NCI-H748 treated with DMSO at 0.1 percent for 48 hours (cell line): ENCODE measurements around the gene HSPB2.

Source experiments
- DNase-seq: peaks from one replicate; lab custom pipeline; 2025; lab: John Stamatoyannopoulos, UW

The HSPB2 gene

DNA sequence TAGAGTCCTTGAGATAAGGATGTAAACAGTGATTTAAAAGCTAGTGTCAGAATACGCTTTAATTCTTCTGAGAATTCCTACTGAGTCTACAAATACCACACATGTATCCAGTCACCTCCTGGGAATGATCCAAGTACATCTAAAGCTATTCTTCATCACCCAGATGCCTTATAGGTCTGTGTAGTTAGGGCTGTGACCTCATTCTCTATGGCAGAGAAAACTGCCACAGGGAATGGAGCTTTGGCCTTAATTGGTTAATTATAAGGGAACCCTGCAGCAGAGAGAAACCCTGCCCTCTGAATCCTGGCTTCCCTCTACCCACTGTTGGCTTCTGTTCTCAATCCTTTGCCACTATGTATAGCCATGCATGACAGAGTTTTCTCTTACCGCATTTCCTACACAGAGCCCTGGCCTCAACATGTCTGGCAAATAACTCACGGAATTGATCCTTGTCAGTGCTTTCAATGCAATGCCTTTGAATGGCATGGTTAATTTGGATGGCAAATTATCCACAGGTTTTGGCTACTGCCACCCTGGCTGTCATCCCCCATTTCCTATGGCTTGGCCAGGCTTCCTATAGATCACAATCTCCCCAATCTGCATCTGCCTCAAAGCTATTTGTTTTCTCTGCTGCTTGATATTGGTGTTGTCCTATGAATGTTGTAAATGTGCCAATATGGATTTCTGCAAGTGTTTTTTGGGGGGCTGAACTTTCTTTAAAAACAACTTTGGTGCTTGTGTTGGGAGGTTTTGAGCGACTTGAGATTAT lies 27.5 kb downstream of the HSPB2 start:
- DNase-seq: no peak

DNA sequence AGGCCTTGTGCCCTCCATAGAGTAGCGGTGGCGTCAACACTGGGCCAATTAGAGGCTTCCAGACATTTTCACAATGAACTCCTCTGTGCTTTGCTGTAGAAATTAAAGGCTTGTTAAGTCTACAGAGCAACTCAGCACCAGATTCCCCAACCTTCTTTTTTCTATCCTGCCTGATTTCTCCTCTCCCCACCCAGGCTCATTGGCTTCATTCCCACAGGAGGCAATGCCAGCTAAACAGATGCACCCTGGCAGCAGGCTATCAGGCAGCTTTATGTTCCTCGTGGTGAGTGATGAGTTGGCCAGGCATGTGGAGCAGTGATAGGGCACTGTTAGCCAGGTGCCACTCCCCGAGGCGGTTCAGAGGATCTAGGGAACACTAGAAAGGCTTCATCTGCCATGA lies 29.4 kb downstream of the HSPB2 start:
- DNase-seq: no peak

DNA sequence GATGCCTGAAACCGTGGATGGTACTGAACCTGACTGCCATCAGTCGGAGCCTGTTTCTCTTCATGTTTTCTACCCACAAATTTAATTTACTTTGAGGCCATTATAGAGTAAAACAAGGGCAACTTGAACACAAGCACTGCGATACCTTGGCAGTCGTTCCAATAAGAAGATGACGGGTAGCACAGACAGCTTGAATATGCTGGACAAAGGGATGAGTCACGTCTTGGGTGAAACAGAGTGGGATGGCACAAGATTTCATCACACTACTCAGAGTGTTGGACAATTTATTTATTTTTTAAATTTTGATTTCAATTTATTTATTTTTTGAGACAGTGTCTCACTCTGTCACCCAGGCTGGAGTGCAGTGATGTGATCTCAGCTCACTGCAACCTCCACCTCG lies 30.3 kb downstream of the HSPB2 start:
- DNase-seq: no peak

DNA sequence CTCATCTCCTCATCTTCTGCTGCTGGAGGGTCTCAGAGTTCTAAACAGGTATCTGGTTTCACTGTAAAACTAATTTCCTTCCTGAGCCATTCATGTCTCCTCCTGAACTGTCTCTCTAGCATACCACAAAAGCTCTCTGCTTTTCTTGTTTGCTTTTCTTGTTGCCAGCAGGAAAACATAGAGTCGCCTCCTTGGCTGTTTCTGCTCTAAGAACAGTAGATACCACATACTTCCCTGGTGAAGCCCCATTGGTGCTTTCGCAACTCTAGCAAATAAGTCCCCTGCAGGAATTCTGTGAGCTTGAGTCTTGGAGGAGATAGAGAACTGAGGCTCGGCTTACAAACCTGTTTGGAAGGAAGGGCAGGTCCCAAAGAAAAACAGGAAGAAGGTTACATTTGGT lies 31.6 kb downstream of the HSPB2 start:
- DNase-seq: no peak

DNA sequence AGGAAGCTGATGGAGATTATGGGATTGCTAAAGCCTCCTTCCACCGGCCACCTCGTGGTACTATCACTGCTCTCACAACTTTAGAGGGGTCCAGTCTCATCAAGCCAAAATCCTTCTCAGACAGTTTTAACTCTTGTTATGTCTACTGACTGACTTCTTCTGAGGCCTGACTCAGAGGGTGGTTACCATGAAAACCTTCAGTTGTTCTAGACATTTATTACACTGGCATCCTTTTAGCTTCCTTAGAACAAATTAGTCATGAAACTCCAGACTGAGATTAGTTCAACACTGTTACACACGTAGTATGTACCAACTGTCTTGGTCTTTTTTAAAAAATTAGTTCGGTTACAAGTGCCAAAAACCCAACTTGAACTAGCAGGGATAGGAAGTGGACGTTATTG lies 32.1 kb downstream of the HSPB2 start:
- DNase-seq: no peak

DNA sequence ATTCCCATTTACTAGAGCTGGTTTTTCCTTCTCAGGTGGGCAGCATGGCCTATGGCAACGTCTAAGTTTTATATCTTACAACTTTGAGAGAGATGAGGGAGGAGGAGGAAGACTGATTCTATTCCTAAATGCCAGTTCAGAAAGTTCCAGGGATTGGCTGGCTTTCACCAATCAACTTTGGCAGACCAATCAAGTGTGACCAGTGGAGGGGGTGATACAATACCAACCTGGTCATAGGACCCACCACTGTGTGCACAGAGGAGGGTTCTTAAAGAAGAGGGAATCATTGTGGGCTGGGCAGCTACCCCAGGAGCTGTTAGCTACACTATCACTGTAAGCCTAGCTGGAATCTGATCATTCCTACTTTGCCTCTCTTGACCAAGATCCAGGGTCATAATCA lies 32.7 kb downstream of the HSPB2 start:
- DNase-seq: no peak

DNA sequence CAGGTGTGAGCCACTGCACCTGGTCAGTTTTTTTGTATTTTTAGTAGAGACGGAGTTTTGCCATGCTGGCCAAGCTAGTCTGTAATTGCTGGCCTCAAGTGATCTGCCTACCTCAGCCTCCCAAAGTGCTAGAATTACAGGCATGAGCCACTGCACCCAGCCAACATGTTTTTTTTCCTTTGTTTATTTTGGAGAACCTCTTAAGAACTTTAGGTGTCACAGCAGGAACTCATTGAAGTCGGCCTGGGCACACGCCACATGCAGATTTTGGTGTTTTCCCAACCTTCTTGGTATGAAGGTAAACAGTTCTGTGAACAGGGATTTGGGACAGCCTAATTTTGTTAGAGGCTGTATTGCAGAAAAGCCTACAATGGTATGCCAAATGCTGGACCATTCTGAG lies 34.0 kb downstream of the HSPB2 start:
- DNase-seq: no peak

DNA sequence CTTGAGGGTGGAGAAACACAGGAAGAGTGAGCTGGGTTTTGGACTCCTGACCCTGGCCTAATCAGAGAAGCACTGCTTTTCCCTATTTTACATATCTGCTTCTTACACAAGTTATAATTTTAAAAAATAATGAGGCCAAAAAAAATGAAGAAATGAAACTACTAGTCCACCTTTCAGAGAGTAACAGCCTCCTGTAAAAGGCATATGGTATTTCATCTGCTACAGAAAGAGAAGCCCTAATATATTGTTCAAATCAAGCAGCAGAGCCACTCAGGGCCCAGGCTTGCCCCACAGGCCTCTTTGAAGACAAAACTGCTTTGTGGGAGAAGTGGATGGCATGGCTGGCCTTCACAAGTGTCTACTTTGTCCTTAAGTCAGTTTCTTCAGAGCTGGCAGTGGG lies 34.6 kb downstream of the HSPB2 start:
- DNase-seq: no peak

DNA sequence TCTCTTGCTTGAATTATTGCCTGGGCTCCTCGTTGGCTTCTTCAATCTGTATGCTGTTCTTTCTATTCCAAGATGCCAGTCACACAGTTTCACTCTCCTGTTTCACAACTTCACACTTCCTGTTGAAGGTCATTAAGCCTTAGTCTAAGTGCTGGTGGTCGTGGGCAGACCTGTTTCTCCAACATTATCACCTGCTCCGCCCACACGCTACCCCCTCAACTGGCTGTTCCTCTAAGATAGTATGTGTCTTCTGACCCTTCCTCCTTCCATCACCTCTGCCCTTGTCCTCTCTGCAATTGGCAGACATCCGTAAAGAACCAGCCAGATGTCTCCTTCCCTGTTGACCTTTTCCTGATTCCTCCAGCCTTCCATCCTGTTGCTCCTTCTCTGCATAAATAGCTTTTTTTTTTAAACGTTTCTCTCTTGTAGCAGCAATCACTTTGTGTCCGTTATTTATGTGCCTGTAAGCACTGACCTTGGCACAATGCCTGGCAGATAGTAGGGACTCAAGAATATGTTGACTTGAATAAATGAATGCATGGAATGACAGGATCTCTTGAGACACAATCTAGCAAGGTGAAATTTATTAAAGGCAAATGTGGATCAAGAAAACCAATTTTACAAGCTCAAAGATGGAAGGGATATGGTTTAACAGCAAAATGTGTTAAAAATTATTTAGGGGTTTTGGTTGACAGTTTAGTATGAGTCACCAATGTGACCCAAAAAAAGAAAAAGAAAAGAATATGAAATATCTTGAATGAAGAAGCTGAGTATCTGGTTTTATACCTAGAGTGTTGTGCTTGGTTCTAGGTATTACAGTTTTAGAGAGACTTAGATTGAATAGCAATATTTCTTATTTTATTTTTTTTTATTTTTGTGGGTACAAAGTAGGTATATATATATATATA lies 37.2 kb downstream of the HSPB2 start:
- no peak for DNase-seq

DNA sequence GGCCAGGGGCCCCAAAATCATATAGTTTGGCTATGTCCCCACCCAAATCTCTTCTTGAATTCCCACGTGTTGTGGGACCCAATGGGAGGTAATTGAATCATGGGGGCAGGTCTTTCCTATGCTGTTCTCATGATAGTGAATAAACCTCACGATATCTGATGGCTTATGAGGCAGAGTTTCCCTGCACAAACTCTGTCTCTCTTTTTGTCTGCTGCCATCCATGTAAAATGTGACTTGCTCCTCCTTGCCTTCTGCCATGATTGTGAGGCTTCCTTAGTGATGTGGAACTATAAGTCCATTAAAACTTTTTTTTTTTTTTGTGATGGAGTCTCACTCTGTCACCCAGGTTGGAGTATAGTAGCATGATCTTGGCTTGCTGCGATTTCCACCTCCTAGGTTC lies 39.0 kb downstream of the HSPB2 start:
- DNase-seq: no peak

DNA sequence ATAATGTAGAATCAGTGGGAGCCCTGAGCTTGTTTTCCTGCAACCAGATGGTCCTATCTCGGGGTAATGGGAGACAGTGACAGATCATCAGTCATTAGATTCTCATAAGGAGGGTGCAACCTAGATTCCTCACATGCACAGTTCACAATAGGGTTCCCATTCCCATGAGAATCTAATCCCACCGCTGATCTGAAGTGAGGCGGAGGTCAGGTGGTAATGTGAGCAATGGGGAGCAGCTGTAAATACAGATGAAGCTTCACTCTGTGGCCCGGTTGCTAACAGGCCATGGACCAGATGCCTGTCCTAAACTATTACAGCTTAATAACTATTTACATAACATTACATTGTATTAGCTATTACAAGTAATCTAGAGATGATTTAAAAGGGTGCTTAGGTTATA lies 41.6 kb downstream of the HSPB2 start:
- no peak for DNase-seq

DNA sequence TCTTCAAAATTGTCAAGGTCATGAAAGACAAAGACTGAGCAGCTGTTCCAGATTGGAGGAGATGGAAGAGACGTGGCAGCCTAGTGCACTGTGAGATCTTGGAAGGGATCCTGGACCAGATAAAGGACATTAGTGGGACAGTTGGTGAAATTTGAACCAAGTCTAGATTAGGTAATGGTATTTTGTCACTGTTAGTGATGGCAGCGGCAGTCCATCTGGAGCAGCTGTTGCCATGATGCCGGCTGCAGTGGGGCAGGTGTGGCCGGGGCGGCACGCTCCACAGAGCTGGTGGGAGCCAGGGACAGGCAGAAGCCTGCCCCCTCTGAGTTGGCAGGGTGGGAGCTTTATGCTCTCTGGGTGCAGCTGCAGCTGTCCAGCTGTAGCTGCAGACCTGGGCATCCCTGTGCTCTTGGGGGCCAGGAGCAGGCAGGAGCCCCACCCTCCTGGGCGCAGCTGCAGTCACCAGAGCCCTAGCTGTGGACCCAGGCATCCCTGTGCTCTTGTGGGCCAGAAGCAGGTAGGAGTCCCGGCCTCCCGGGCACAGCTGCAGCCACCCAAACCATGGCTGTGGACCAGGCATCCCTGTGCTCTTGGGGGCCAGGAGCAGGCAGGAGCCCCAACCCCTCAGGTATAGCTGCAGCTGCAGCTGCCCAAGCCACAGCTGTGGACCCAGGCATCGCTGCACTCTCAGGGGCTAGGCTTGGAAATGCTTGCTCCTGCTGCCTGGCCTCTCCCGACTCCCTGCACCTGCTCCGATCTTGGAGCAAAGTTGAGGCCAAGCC lies 45.3 kb downstream of the HSPB2 start:
- no peak for DNase-seq

DNA sequence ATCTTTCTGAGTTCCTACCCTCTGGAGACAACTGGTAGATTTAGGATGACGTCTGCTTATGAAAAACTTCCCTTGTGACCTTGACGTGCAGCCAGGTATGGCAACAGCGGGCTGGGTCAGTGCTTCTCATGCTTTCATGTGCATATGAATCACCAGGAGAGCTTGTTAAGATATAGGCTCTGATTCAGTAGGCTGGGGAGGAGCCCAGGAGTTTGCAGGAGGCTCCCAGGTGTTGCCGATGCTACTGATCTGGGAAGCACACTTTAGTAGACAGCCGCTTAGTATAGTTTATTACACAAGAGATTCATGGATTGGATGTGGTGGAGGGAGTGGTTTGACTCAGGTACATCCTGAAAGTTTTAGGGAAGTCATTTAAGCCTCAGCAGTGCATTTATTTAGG lies 48.4 kb downstream of the HSPB2 start:
- no peak for DNase-seq

DNA sequence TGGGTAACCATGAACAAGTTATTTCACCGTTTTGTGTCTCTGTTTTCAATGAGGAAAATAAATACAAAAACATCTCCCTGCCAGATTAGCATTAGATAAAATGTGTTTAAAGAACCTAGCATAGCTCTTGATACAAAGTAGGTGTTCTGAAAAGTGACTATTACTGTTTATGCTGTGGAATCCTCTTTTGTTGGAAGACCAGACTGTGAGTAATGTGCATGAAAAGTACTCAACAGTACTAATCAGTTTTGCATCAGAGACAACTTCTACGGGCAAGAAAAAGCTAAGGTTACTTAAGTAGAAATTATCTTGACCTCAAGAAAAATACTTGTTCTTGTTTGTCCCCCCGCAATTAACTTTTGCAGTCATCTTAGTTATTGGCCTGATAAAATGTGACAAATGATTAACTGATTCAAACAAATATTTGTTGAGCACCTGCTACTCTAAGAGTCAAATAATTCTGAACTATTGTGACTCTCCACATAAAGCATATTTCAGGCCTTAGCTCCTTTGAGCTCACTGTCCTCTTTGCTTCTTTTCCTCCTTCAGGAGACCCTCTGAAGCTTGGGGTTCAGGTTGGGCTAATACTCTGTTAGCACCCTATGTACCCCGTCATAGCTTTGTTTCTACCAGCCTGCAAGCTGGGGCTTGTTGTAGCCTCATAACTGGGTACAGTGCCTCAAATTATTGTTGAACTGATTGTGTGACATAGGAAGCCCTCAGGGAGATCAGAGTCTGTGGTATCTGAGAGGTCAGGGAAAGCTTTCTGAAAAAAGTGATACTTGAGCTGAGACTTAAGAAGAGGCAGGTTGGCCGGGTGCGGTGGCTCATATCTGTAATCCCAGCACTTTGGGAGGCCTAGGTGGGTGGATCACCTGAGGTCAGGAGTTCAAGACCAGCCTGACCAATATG lies 49.1 kb downstream of the HSPB2 start:
- DNase-seq: no peak
